Measurements from ENCODE around the gene FYN. TPM values are rescaled to one million over a fixed set of nuclear protein-coding genes. Genes with fewer than 3 reads are reported as not detected.

The FYN gene
- total RNA-seq, 1 donor from 2014 or later, result 46.3 TPM

DNA sequence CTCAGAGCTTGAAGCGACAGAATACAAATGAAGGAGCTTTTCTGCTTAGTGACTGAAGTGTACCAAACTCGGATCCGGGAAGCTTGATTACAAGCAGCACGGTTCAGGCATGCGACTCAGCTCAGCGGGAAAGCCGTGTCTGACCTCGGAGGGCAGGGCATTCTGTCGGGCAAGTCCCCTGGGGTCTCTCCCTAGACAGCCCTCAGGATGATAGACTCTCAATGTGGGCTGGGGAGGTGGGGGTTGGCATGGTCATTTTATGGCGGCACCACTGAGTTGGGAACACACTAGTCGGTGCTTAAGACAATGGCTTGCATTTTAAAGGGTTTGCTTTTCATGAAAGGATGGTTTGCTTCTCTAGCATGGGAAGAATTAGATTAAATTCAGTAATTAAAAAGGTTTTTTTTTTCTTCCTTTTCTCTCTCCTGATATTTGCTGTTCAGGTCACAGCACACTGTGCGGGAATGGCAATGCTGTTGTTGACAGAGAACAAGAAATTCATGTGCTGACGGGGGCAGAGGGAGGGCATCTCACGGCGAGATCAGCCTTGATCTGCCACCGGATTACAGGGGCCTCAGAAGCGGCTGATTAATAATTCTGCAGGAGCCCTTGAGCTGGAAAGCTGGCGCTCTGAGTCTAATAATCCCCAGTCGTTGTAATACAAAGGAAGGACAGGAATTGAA, 186.9 kb downstream of the FYN start:
- no peak for DNase-seq

DNA sequence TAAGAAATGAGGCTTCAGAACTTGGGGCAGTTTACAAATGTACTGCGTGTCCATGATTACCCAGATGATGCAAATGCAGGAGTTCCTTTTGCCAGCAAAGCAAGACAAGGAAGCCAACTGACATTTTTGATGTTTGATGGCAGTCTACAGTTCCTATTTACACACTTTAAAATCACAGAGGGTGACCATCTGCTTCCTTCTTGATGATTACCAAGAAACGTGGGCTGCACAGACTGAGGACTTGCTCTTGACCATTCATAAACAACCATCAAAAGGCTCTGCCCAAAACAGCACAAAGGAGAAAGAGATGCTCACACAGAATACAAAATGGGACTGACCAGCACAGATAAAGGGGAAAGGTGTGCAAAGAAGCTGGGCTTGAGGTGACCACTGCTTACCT, 187.7 kb downstream of the FYN start:
- H3K4me1 ChIP-seq, result peaks cover 73% of the 10 kb centered on the region
- intact Hi-C loops (cut with micrococcal nuclease), result no loop called here

More for the DNA sequence above, 186.9 kb downstream of the FYN start:
- TF ChIP-seq, protein P1, sequence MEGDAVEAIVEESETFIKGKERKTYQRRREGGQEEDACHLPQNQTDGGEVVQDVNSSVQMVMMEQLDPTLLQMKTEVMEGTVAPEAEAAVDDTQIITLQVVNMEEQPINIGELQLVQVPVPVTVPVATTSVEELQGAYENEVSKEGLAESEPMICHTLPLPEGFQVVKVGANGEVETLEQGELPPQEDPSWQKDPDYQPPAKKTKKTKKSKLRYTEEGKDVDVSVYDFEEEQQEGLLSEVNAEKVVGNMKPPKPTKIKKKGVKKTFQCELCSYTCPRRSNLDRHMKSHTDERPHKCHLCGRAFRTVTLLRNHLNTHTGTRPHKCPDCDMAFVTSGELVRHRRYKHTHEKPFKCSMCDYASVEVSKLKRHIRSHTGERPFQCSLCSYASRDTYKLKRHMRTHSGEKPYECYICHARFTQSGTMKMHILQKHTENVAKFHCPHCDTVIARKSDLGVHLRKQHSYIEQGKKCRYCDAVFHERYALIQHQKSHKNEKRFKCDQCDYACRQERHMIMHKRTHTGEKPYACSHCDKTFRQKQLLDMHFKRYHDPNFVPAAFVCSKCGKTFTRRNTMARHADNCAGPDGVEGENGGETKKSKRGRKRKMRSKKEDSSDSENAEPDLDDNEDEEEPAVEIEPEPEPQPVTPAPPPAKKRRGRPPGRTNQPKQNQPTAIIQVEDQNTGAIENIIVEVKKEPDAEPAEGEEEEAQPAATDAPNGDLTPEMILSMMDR (IDR thresholded peaks at IDR 0.05; ENCODE audit: borderline replicate concordance), result no peak
- no peaks in the 10 kb centered on the region for H3K9me3 ChIP-seq (replicated peaks)
- peaks cover 69% of the 10 kb centered on the region for H3K4me1 ChIP-seq
- H3K4me3 ChIP-seq, result no peak overlapping the region
- H3K27ac ChIP-seq (replicated peaks), result peak overlapping the region; percentile 92
- no peaks in the 10 kb centered on the region for H3K27me3 ChIP-seq (ENCODE audit: low read depth)
- intact Hi-C loops (cut with micrococcal nuclease), result no loop called here
- peaks cover 38% of the 10 kb centered on the region for H3K36me3 ChIP-seq

GRCh38 chr6:111685058-111685457, 188.2 kb downstream of the FYN start:
- Histone ChIP-seq H3K36me3 (peaks cover 24% of the 10 kb centered on the region), H3K4me1 (peaks cover 78% of the 10 kb centered on the region), H3K27me3 (ENCODE audit: low read depth) (no peaks in the 10 kb centered on the region), H3K9me3 (replicated peaks) (no peaks in the 10 kb centered on the region), H3K4me3 (no peak overlapping the region), H3K27ac (replicated peaks) (peak overlapping the region; percentile 92)
- TF ChIP-seq, protein P1 (IDR thresholded peaks at IDR 0.05; ENCODE audit: borderline replicate concordance), result no peak
- intact Hi-C loops (cut with micrococcal nuclease), result no loop called here
- no peak for DNase-seq

More for the DNA sequence above, 187.7 kb downstream of the FYN start:
- no peaks in the 10 kb centered on the region for H3K27me3 ChIP-seq (ENCODE audit: low read depth)
- peaks cover 29% of the 10 kb centered on the region for H3K36me3 ChIP-seq
- DNase-seq, result no peak
- H3K9me3 ChIP-seq (replicated peaks), result no peaks in the 10 kb centered on the region
- TF ChIP-seq, protein P1 (IDR thresholded peaks at IDR 0.05; ENCODE audit: borderline replicate concordance), result no peak
- no peak overlapping the region for H3K4me3 ChIP-seq
- H3K27ac ChIP-seq (replicated peaks), result peak overlapping the region; percentile 92

GRCh38 chr6:111683749-111684267, 189.4 kb downstream of the FYN start:
- DNase-seq, result no peak
- TF ChIP-seq, protein P1 (IDR thresholded peaks at IDR 0.05; ENCODE audit: borderline replicate concordance), result no peak
- Histone ChIP-seq H3K4me3 (no peak overlapping the region), H3K9me3 (replicated peaks) (no peaks in the 10 kb centered on the region), H3K4me1 (peaks cover 90% of the 10 kb centered on the region), H3K27me3 (ENCODE audit: low read depth) (no peaks in the 10 kb centered on the region), H3K36me3 (peaks cover 12% of the 10 kb centered on the region), H3K27ac (replicated peaks) (peak overlapping the region; percentile 92)
- intact Hi-C loops (cut with micrococcal nuclease), result no loop called here

DNA sequence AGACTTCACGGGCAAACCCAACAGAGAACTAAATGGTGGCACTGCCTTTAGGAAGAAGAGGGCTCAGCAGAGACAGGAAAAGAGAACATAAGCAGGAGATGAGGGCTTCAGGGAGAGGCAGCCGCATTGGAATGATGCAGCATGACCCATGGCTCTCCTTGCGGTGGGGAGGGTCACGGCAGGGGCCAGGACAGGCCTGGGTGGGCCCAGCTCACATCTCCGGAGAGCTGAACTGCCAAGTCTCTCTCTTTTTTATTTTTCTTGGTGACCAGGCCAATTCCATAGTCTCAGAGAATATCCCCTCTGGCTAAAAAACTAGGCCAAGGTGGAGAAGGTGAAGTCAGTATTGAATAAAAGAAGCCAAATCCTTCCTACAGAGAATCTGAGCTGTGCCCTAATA, 190.1 kb downstream of the FYN start:
- Histone ChIP-seq H3K4me3 (no peak overlapping the region), H3K9me3 (replicated peaks) (no peaks in the 10 kb centered on the region), H3K4me1 (peaks cover 89% of the 10 kb centered on the region), H3K36me3 (peaks cover 8% of the 10 kb centered on the region), H3K27ac (replicated peaks) (peak overlapping the region; percentile 92), H3K27me3 (ENCODE audit: low read depth) (no peaks in the 10 kb centered on the region)
- TF ChIP-seq, protein P1 (IDR thresholded peaks at IDR 0.05; ENCODE audit: borderline replicate concordance), result no peak
- intact Hi-C loops (cut with micrococcal nuclease), result no loop called here
- DNase-seq, result no peak

Data from left ventricle myocardium inferior (tissue), 1 donor.